H1 (cell line): ENCODE measurements around the gene SLC66A1. TPM values are rescaled to one million over a fixed set of nuclear protein-coding genes. Genes with fewer than 3 reads are reported as not detected.
"Not testable (repeated sequence)": the region's sequence is repeated elsewhere in the genome, so short reads cannot be mapped to it uniquely, and the experiment has no call there.

Experiments
- CTCF ChIA-PET: fragments of 300-600 bp; sonication (Branson Sonifier 250); formaldehyde crosslinking; loops from one replicate; lab custom pipeline; 2021; ENCODE audit not compliant: partially characterized antibody; lab: Charles Lee
- POLR2A ChIA-PET: fragments of 300-600 bp; sonication (Branson Sonifier 250); formaldehyde crosslinking; loops from one replicate; lab custom pipeline; 2021; ENCODE audit warnings: inconsistent platforms; ENCODE audit not compliant: partially characterized antibody; lab: Charles Lee
- DNase-seq, 2 experiments: peaks; one replicate each; pipeline versions ENCODE4 v3.0.0 to v3.0.0-alpha.2; 2010 to 2022; ENCODE audit warnings: low spot score in 2 of 2, low read depth in 1 of 2, mixed read lengths in 1 of 2
- FAIRE-seq: peaks from 2 replicates; lab custom pipeline; 2011; peaks lifted over from hg19 to GRCh38; lab: Jason Lieb, UNC
- H2AFZ ChIP-seq: 2 replicates; pipeline ENCODE4 v1.8.1; 2012; ENCODE audit warnings: low read length, inconsistent platforms
- H2AK5ac ChIP-seq: 2 replicates; pipeline ENCODE4 v1.6.1; 2013; ENCODE audit warnings: low read depth, low read length
- H2BK120ac ChIP-seq: replicated peaks from 2 replicates; pipeline ENCODE3; 2013; ENCODE audit warnings: low read depth, low read length, inconsistent platforms
- H2BK12ac ChIP-seq: 2 replicates; pipeline ENCODE4 v1.6.1; 2013; ENCODE audit warnings: low read depth, low read length
- H2BK15ac ChIP-seq: 2 replicates; pipeline ENCODE4 v1.6.1; 2013; ENCODE audit warnings: low read length
- H2BK20ac ChIP-seq: 2 replicates; pipeline ENCODE4 v1.6.1; 2013; ENCODE audit warnings: low read length
- H2BK5ac ChIP-seq: 2 replicates; pipeline ENCODE4 v1.6.1; 2013; ENCODE audit warnings: low read depth, low read length
- H3K14ac ChIP-seq: 2 replicates; pipeline ENCODE4 v1.6.1; 2013; ENCODE audit warnings: inconsistent platforms; ENCODE audit not compliant: insufficient read length
- H3K18ac ChIP-seq: 2 replicates; pipeline ENCODE4 v1.6.1; 2013; ENCODE audit warnings: low read length; ENCODE audit errors: extremely low read depth
- H3K23ac ChIP-seq: 2 replicates; pipeline ENCODE4 v1.6.1; 2013; ENCODE audit warnings: inconsistent platforms; ENCODE audit not compliant: insufficient read length
- H3K23me2 ChIP-seq: 2 replicates; pipeline ENCODE4 v1.6.1; 2013; ENCODE audit warnings: low read depth, low read length
- H3K27ac ChIP-seq: 2 replicates; pipeline ENCODE4 v1.6.1; 2011; ENCODE audit warnings: low read depth, low read length, inconsistent platforms
- H3K27me3 ChIP-seq, 4 experiments: replicated peaks in 1 of 4; 1 replicate in 1 of 4; 2 replicates in 3 of 4; pipeline versions ENCODE4 v1.6.1 to v1.8.1; 2011 to 2013; ENCODE audit warnings: low read length in 3 of 4, mild to moderate bottlenecking in 3 of 4, inconsistent platforms in 2 of 4, mixed read lengths in 2 of 4, moderate library complexity in 1 of 4; ENCODE audit not compliant: control insufficient read depth in 3 of 4, insufficient read depth in 3 of 4; ENCODE audit errors: extremely low read depth in 1 of 4
- H3K36me3 ChIP-seq, 4 experiments: 2 replicates each; pipeline versions ENCODE4 v1.6.1 to v1.8.1; 2011 to 2013; ENCODE audit warnings: mild to moderate bottlenecking in 4 of 4, low read length in 3 of 4, moderate library complexity in 2 of 4, control low read depth in 1 of 4, inconsistent platforms in 1 of 4; ENCODE audit not compliant: insufficient read depth in 4 of 4, control insufficient read depth in 2 of 4
- H3K4ac ChIP-seq: replicated peaks from 2 replicates; pipeline ENCODE3; 2013; ENCODE audit warnings: low read length, low read depth, mixed read lengths, inconsistent platforms; ENCODE audit not compliant: insufficient read length
- H3K4me1 ChIP-seq, 4 experiments: replicated peaks in 1 of 4; 1 replicate in 1 of 4; 2 replicates in 3 of 4; pipeline versions ENCODE4 v1.6.1 to v1.8.1; 2011 to 2013; ENCODE audit warnings: low read length in 3 of 4, inconsistent platforms in 2 of 4, mixed read lengths in 1 of 4; ENCODE audit not compliant: insufficient read depth in 4 of 4, control insufficient read depth in 3 of 4
- H3K4me2 ChIP-seq, 2 experiments: 2 replicates each; pipeline versions ENCODE4 v1.6.1 to v1.8.1; 2011 to 2013; ENCODE audit warnings: low read depth in 2 of 2, low read length in 2 of 2, control low read depth in 1 of 2, inconsistent platforms in 1 of 2, mild to moderate bottlenecking in 1 of 2; ENCODE audit not compliant: insufficient read depth in 1 of 2
- H3K4me3 ChIP-seq, 4 experiments: fragments of 200-600, 300-600 bp in 1 of 4; sonication (generic), shearing (Covaris generic), sonication (Bioruptor Twin) in 1 of 4; 2 replicates each; pipeline versions ENCODE4 v1.5.1 to v1.8.1; 2011 to 2016; ENCODE audit warnings: low read length in 4 of 4, low read depth in 3 of 4, control low read depth in 2 of 4, inconsistent platforms in 2 of 4, mild to moderate bottlenecking in 2 of 4, mixed read lengths in 1 of 4, moderate library complexity in 1 of 4; ENCODE audit not compliant: insufficient read depth in 2 of 4; ENCODE audit errors: extremely low read depth in 1 of 4
- H3K56ac ChIP-seq: replicated peaks from 2 replicates; pipeline ENCODE3; 2013; ENCODE audit warnings: low read depth, mild to moderate bottlenecking, mixed read lengths, low read length, inconsistent platforms; ENCODE audit not compliant: insufficient read length
- H3K79me1 ChIP-seq: 2 replicates; pipeline ENCODE4 v1.6.1; 2013; ENCODE audit warnings: low read depth, low read length, control low read depth
- H3K79me2 ChIP-seq, 2 experiments: 2 replicates each; pipeline versions ENCODE4 v1.6.1 to v1.8.1; 2012 to 2013; ENCODE audit warnings: low read length in 2 of 2, mild to moderate bottlenecking in 2 of 2, inconsistent platforms in 1 of 2; ENCODE audit not compliant: insufficient read depth in 2 of 2, control insufficient read depth in 1 of 2
- H3K9ac ChIP-seq, 4 experiments: replicated peaks in 1 of 4; 1 replicate in 1 of 4; 2 replicates in 3 of 4; pipeline versions ENCODE4 v1.6.1 to v1.8.1; 2011 to 2013; ENCODE audit warnings: low read depth in 3 of 4, low read length in 3 of 4, control low read depth in 2 of 4, mild to moderate bottlenecking in 2 of 4, moderate library complexity in 2 of 4, inconsistent platforms in 1 of 4; ENCODE audit errors: extremely low read depth in 1 of 4
- H3K9me3 ChIP-seq, 2 experiments: 2 replicates each; pipeline versions ENCODE4 v1.6.1 to v1.8.1; 2012 to 2013; ENCODE audit warnings: mild to moderate bottlenecking in 2 of 2, moderate library complexity in 2 of 2, control low read depth in 1 of 2, inconsistent platforms in 1 of 2, low read depth in 1 of 2, low read length in 1 of 2, mixed read lengths in 1 of 2; ENCODE audit not compliant: insufficient read depth in 2 of 2
- H4K20me1 ChIP-seq, 2 experiments: replicated peaks in 1 of 2; 2 replicates each; pipeline versions ENCODE3 to v1.8.1; 2011 to 2013; ENCODE audit warnings: inconsistent platforms in 2 of 2, low read length in 2 of 2, mild to moderate bottlenecking in 1 of 2; ENCODE audit not compliant: insufficient read depth in 2 of 2, control insufficient read depth in 1 of 2
- H4K5ac ChIP-seq: 2 replicates; pipeline ENCODE4 v1.6.1; 2013; ENCODE audit warnings: low read length, low read depth, mixed read lengths, inconsistent platforms; ENCODE audit not compliant: insufficient read length
- H4K8ac ChIP-seq: 2 replicates; pipeline ENCODE4 v1.8.0; 2013; ENCODE audit warnings: mild to moderate bottlenecking, moderate library complexity, low read length, inconsistent platforms; ENCODE audit not compliant: insufficient read depth; ENCODE audit errors: extremely low read depth
- H4K91ac ChIP-seq: replicated peaks from 2 replicates; pipeline ENCODE3; 2013; ENCODE audit warnings: low read length, mixed read lengths, inconsistent platforms; ENCODE audit not compliant: insufficient read length
- WGBS, 2 experiments: shearing (Covaris generic) in 1 of 2; methylation state at CpG; one replicate each; pipeline versions ENCODE4 v1.1.6 to v1.1.7; 2013 to 2015; ENCODE audit warnings: low lambda C conversion rate in 2 of 2, mixed read lengths in 2 of 2, inconsistent platforms in 1 of 2, low coverage in 1 of 2, missing lambda C conversion rate in 1 of 2; ENCODE audit not compliant: insufficient replicate concordance in 2 of 2, insufficient coverage in 1 of 2, insufficient read length in 1 of 2; ENCODE audit errors: extremely low coverage in 1 of 2, missing lambda C conversion rate in 1 of 2; 5-methylcytosine and 5-hydroxymethylcytosine counted together
- polyA plus RNA-seq, 7 experiments: library from polyadenylated mRNA; depleted of rRNA in 3 of 7; stranded (reverse) in 5 of 7; unstranded in 2 of 7; fragments of >200 nt in 5 of 7; fragments of 200-250 nt in 2 of 7; gene quantifications; 1 replicate in 5 of 7; 2 replicates in 1 of 7; 4 replicates in 1 of 7; pipeline versions ENCODE4 v1.2.1 to v1.2.3, GENCODE V29; 2011 to 2013; ENCODE audit warnings: missing spikeins in 2 of 7, mixed read lengths in 2 of 7
- total RNA-seq: library from RNA; stranded (reverse); fragmentation: NEBNext Ultra II Directional; extraction: Animal tissue kit (Norgen Biotek cat#: 25700); gene quantifications from 2 replicates; pipeline ENCODE4 v1.2.1, GENCODE V29; 2021

Gene SLC66A1
- total and polyA plus RNA-seq, 2 of the 8 experiments (the other 6 are each of a cell fraction or from before 2014, with no cell fraction given) = 16.8 to 27.9 TPM

GRCh38 chr1:19285807-19286206 is 26.3 kb upstream of the SLC66A1 start:
- H3K79me1 ChIP-seq, H3K27ac ChIP-seq, H3K9ac ChIP-seq, H3K56ac ChIP-seq, H4K8ac ChIP-seq, H3K4me2 ChIP-seq, H3K4ac ChIP-seq, H3K4me3 ChIP-seq, H4K5ac ChIP-seq, H2BK12ac ChIP-seq, H3K23ac ChIP-seq, H2AFZ ChIP-seq, H2AK5ac ChIP-seq, DNase-seq, H3K36me3 ChIP-seq, H4K91ac ChIP-seq, H2BK120ac ChIP-seq, H3K23me2 ChIP-seq, H3K18ac ChIP-seq, POLR2A ChIA-PET, H3K14ac ChIP-seq, H3K4me1 ChIP-seq, FAIRE-seq, H3K9me3 ChIP-seq, H2BK20ac ChIP-seq, H2BK5ac ChIP-seq, H4K20me1 ChIP-seq, H2BK15ac ChIP-seq, H3K79me2 ChIP-seq: not testable (repeated sequence)
- WGBS, 2 experiments = 48% methylated on average over 3 of the region's 3 CpGs; no CpG with 5 or more reads in 1 of the 2 experiments
- peaks cover 8 to 26% (median 20%) of the 10 kb centered on the region in 4 experiments for H3K27me3 ChIP-seq
- CTCF ChIA-PET = interaction anchor here (1.2 kb wide), 1 partner anchor 21 kb away, joined by 3 read pairs; no protein-coding TSS in a partner anchor
